Aorta (tissue), 5 donors: ENCODE measurements around the gene LAMTOR3. TPM values are rescaled to one million over a fixed set of nuclear protein-coding genes. Genes with fewer than 3 reads are reported as not detected.

ENCODE experiments used
- ATAC-seq: fragments of 200-7000 bp; cut with Tn5 transposase; one replicate; pipeline ENCODE4 v1.9.1; 2022; ENCODE audit warnings: moderate library complexity; ENCODE audit not compliant: low FRiP score
- DNase-seq, 2 donors: peaks; one replicate each; pipeline ENCODE4 v3.0.0-alpha.2; 2020
- H3K27ac ChIP-seq, 2 donors: one replicate each; pipeline ENCODE4 v1.5.1; 2013; ENCODE audit warnings: low read length in 2 of 2, mild to moderate bottlenecking in 2 of 2, moderate library complexity in 2 of 2, control low read depth in 1 of 2, inconsistent platforms in 1 of 2, low read depth in 1 of 2
- H3K27me3 ChIP-seq, 2 donors: one replicate each; pipeline ENCODE4 v1.6.1; 2013; ENCODE audit warnings: control low read depth in 1 of 2, low read length in 1 of 2, mild to moderate bottlenecking in 1 of 2, moderate library complexity in 1 of 2; ENCODE audit not compliant: insufficient read depth in 2 of 2, control insufficient read depth in 1 of 2
- H3K36me3 ChIP-seq, 2 donors: one replicate each; pipeline ENCODE4 v1.6.1; 2013; ENCODE audit warnings: control low read depth in 1 of 2, low read length in 1 of 2, mild to moderate bottlenecking in 1 of 2; ENCODE audit not compliant: insufficient read depth in 2 of 2, control insufficient read depth in 1 of 2
- H3K4me1 ChIP-seq, 2 donors: one replicate each; pipeline ENCODE4 v1.6.1; 2013; ENCODE audit warnings: low read length in 2 of 2, control low read depth in 1 of 2, mild to moderate bottlenecking in 1 of 2, moderate library complexity in 1 of 2; ENCODE audit not compliant: insufficient read depth in 2 of 2, control insufficient read depth in 1 of 2
- H3K4me3 ChIP-seq, 2 donors: one replicate each; pipeline ENCODE4 v1.5.1; 2013; ENCODE audit warnings: low read length in 2 of 2, control low read depth in 1 of 2, mild to moderate bottlenecking in 1 of 2
- H3K9me3 ChIP-seq: one replicate; pipeline ENCODE4 v1.6.1; 2013; ENCODE audit warnings: mild to moderate bottlenecking, low read length; ENCODE audit not compliant: control insufficient read depth
- WGBS, 2 donors: extraction: QIAGEN DNeasy Blood & Tissue Kit; methylation state at CpG; one replicate each; pipeline ENCODE4 v1.1.7; 2013; 5-methylcytosine and 5-hydroxymethylcytosine counted together
- intact Hi-C, 2 donors: fragments of 100-400 bp; cut with DNase I; formaldehyde crosslinking; loops; one replicate each; pipeline versions ENCODE4 v1.14.2 to v1.15.0; 2022
- polyA plus RNA-seq, 2 donors: library from polyadenylated mRNA; stranded (reverse); fragments of 200-250 nt; gene quantifications; one replicate each; pipeline ENCODE4 v1.2.3, GENCODE V29; 2013
- total RNA-seq, 2 donors: library from RNA; stranded (reverse); fragmentation: NEBNext Ultra II Directional; extraction: Animal tissue kit (Norgen Biotek cat#: 25700); gene quantifications; one replicate each; pipeline ENCODE4 v1.2.1, GENCODE V29; 2021
- donor health status: healthy with polysubstance abuse.
- donor health status: Bipolar disorder and iron deficiency.
- donor health status: DM: no; HTN: no; CAD: no.
- donor health status: DM: no; HTN: no; CAD: no.
- donor health status: DM: yes; HTN: yes; CAD: no.

Gene LAMTOR3
- total and polyA plus RNA-seq, 4 donors, result 31.1 to 53.1 (median 34.2) TPM

DNA sequence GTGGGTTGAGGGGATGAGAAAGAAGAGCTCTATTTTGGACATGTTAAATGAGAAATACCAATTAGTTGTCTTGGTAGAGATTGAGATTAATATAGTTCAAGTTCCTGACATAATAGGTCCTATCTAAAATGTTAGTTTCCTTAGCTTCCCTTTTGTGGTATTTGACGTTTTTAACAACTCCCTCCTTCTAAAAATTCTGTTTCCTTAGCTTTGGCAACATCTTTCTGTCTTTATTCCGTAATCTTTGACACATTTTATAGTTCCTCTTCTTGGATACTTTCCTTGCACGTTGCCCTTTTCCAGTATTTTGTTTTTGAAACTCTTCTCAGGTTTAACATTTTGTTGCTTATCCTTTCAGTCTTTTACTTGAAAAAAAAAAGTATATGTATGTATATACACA, 36.9 kb downstream of the LAMTOR3 start:
- H3K9me3 ChIP-seq, result no peaks in the 10 kb centered on the region
- 47 to 59% methylated on average over 3 of the region's 3 CpGs for WGBS, 2 donors
- no peaks in the 10 kb centered on the region for H3K36me3 ChIP-seq
- ATAC-seq (no peak), DNase-seq (no peak)
- no peaks in the 10 kb centered on the region for H3K4me1 ChIP-seq
- no peaks in the 10 kb centered on the region for H3K27me3 ChIP-seq
- H3K27ac ChIP-seq, result no peak overlapping the region
- intact Hi-C loops, result no loop called here
- H3K4me3 ChIP-seq, result no peak overlapping the region

DNA sequence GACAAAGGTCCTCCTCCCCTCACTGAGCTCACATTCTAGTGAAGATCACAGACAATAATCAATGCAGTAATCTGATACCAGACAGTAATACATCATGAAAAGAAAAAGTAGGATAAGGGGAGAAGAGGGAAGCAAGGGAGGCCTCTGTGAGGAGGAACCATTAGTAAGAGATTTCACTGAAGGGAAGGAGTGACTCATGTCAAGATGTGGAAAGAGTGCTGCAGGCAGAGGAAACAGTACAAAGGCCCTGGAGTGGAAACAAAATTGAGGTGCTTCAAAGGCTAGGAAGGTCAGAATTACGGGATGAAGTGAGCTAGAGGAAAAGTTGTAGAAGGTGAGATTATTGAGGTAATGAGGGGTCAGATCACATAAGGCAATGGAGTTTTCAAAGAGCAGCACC, 38.1 kb downstream of the LAMTOR3 start:
- no peaks in the 10 kb centered on the region for H3K9me3 ChIP-seq
- H3K27ac ChIP-seq, result no peak overlapping the region

DNA sequence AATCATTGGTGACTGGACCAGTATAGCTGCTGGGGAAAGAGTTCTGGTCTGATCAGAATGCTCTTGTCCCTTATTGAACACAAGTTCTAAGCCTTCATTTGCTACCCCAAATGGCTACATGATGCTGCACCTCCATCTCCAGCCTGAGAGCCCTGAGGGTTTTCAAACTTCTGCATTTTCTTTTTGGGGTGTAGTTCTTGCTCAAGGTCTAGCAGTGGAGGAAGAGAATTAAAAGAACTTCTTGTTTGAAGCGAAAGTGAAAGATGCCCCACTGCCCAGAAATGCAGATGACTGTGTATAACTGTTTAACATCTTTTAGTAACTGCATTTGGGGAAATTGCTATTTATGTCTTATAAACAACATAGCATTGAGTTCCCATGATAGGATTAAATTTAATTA, 38.5 kb downstream of the LAMTOR3 start:
- intact Hi-C loops, result loop anchor here in 1 of 2 donors (1.0 kb wide), 1 partner anchor 20 kb away; no protein-coding TSS in a partner anchor
- no peaks in the 10 kb centered on the region for H3K36me3 ChIP-seq
- no peaks in the 10 kb centered on the region for H3K9me3 ChIP-seq
- H3K4me1 ChIP-seq, result no peaks in the 10 kb centered on the region
- H3K4me3 ChIP-seq, result no peak overlapping the region
- no peak overlapping the region for H3K27ac ChIP-seq
- WGBS, 2 donors, result 89 to 93% methylated on average over 1 of the region's 1 CpG
- DNase-seq (no peak), ATAC-seq (peak; percentile 29)
- no peaks in the 10 kb centered on the region for H3K27me3 ChIP-seq

More for the DNA sequence above, 38.1 kb downstream of the LAMTOR3 start:
- no peaks in the 10 kb centered on the region for H3K27me3 ChIP-seq
- intact Hi-C loops, result no loop called here
- no peaks in the 10 kb centered on the region for H3K4me1 ChIP-seq
- WGBS, 2 donors, result 75 to 76% methylated on average over 1 of the region's 1 CpG
- ATAC-seq, result peak; percentile 19
- no peak overlapping the region for H3K4me3 ChIP-seq
- no peak for DNase-seq
- H3K36me3 ChIP-seq, result no peaks in the 10 kb centered on the region

- no peaks in the 10 kb centered on the region for H3K4me1 ChIP-seq
- H3K4me3 ChIP-seq, result no peak overlapping the region
- intact Hi-C loops, result no loop called here
- H3K36me3 ChIP-seq, result no peaks in the 10 kb centered on the region
- DNase-seq, result no peak
- H3K27me3 ChIP-seq, result no peaks in the 10 kb centered on the region
- H3K27ac ChIP-seq, result no peak overlapping the region
- 59 to 74% methylated on average over 1 of the region's 1 CpG for WGBS, 2 donors
- no peaks in the 10 kb centered on the region for H3K9me3 ChIP-seq
- no peak for ATAC-seq
Observed at GRCh38 chr4:99853999-99854398, 40.2 kb downstream of the LAMTOR3 start.

GRCh38 chr4:99853190-99853589, 41.0 kb downstream of the LAMTOR3 start:
- 92% methylated on average over 3 of the region's 3 CpGs for WGBS, 2 donors
- Histone ChIP-seq H3K9me3 (no peaks in the 10 kb centered on the region), H3K4me1 (no peaks in the 10 kb centered on the region), H3K36me3 (no peaks in the 10 kb centered on the region), H3K27ac (no peak overlapping the region), H3K4me3 (no peak overlapping the region), H3K27me3 (no peaks in the 10 kb centered on the region)
- intact Hi-C loops, result no loop called here
- ATAC-seq (no peak), DNase-seq (no peak)

DNA sequence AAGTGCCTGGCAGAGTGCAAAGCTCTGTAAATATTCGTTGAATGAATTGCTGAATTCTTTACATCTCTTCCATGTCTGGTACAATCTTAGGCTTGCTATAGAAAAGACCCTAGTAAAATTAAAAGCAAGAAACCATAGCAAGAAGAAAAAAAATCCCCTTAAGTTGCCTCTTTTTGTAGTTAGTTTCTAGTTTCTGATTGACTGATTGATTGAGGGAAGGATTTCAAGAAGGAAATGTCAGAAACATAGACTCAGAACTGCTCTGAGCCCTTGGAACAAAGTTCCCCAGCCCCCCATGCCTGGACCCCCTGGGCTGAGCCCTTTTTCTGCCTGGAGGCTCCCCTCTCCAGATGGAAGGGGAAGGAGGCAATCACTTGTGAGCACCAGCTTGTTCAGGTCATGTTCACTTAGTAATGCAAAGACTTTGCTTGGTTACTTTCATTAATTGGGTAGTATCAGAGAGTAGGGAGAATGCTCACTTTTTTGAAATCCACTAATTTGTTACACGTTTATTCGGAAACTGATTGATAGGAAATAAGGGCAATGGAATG, 42.0 kb downstream of the LAMTOR3 start:
- H3K27me3 ChIP-seq, result no peaks in the 10 kb centered on the region
- no peaks in the 10 kb centered on the region for H3K4me1 ChIP-seq
- H3K9me3 ChIP-seq, result no peaks in the 10 kb centered on the region
- intact Hi-C loops, result no loop called here
- no peaks in the 10 kb centered on the region for H3K36me3 ChIP-seq
- ATAC-seq (no peak), DNase-seq (no peak)
- 87 to 90% methylated on average over 3 of the region's 3 CpGs for WGBS, 2 donors
- H3K4me3 ChIP-seq, result no peak overlapping the region
- no peak overlapping the region for H3K27ac ChIP-seq

DNA sequence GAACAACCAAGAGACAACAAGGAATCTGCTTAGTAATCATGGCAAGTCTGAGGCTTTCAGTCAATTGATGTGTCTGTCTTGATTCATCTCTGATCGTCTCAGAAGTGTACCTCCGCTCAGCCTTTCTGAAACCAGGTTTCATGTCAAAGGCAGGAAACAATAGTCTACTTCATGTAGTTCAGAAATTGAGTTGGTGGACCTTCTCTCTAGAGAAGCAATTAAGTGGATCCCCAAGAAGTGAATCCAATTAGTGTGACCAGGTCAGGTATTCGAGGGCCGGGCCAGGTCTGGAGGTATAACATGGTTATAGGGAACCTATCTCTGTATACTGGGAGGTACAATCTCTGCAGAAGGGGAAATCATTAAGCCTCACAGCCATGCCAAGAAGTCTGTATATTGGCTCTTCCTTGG, 45.6 kb downstream of the LAMTOR3 start:
- H3K27ac ChIP-seq, result no peak overlapping the region
- H3K4me1 ChIP-seq, result peaks cover 0 to 3% of the 10 kb centered on the region in 2 donors
- H3K9me3 ChIP-seq, result no peaks in the 10 kb centered on the region
- intact Hi-C loops, result no loop called here
- ATAC-seq (no peak), DNase-seq (no peak)
- no peaks in the 10 kb centered on the region for H3K36me3 ChIP-seq
- H3K27me3 ChIP-seq, result no peaks in the 10 kb centered on the region
- WGBS, 2 donors, result 97% methylated on average over 4 of the region's 4 CpGs
- H3K4me3 ChIP-seq, result no peak overlapping the region

DNA sequence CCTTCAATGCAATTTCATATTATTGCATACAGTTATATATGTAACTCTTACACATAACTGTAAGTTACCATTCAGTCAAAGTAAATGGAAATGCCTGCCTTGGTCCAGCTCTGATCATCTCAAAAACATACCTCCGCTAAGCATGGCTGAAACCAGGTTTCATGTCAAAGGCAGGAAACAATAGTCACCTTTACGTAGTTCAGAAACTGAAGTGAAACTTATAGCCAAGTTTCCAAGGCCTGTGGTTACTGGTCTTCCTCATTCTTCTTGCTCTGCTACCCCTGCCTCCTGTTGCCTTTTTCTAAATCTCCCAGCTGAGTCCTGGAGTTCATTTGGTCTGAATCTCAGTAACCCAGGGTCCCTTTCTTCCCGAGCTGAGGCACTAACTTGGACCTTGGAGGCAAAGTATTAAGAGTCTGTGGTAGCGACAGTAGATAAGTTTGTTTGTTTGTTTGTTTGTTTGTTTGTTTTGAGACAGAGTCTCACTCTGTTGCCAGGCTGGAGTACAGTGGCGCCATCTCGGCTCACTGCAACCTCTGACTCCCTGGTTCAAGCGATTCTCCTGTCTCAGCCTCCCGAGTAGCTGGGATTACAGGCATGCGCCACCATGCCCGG, 46.8 kb downstream of the LAMTOR3 start:
- intact Hi-C loops, result no loop called here
- 90 to 95% methylated on average over 10 of the region's 10 CpGs for WGBS, 2 donors
- DNase-seq (no peak), ATAC-seq (no peak)
- H3K27me3 ChIP-seq, result no peaks in the 10 kb centered on the region
- no peak overlapping the region for H3K27ac ChIP-seq
- H3K4me1 ChIP-seq, result peaks cover 0 to 3% of the 10 kb centered on the region in 2 donors
- H3K9me3 ChIP-seq, result no peaks in the 10 kb centered on the region
- H3K36me3 ChIP-seq, result no peaks in the 10 kb centered on the region
- no peak overlapping the region for H3K4me3 ChIP-seq

GRCh38 chr4:99846891-99847290, 47.3 kb downstream of the LAMTOR3 start:
- no peaks in the 10 kb centered on the region for H3K36me3 ChIP-seq
- WGBS, 2 donors, result 76 to 83% methylated on average over 1 of the region's 1 CpG
- H3K27me3 ChIP-seq, result no peaks in the 10 kb centered on the region
- ATAC-seq (no peak), DNase-seq (no peak)
- peaks cover 0 to 3% of the 10 kb centered on the region in 2 donors for H3K4me1 ChIP-seq
- H3K27ac ChIP-seq, result no peak overlapping the region
- H3K4me3 ChIP-seq, result no peak overlapping the region
- intact Hi-C loops, result no loop called here
- H3K9me3 ChIP-seq, result no peaks in the 10 kb centered on the region
